ENCODE measurements around the gene PEAK1.

The PEAK1 gene

GRCh38 chr15:77336006-77336405 is 83.9 kb downstream of the PEAK1 start:
- no peak overlapping the region for H4K8ac ChIP-seq (ENCODE audit: low read depth, low read length)
- H3K4me1 ChIP-seq (ENCODE audit: control insufficient read depth in 2 of 2, insufficient read depth in 1 of 2, low read depth in 1 of 2, low read length in 2 of 2): peaks cover 0 to 2% of the 10 kb centered on the region in 2 donors
- H3K18ac ChIP-seq (ENCODE audit: low read length): no peak overlapping the region
- no peak overlapping the region for H3K23ac ChIP-seq (ENCODE audit: low read depth, low read length, poor library complexity)
- no peaks in the 10 kb centered on the region for H3K9me3 ChIP-seq (replicated peaks in 1 of 2; ENCODE audit: control insufficient read depth in 2 of 2, insufficient read depth in 1 of 2, low read depth in 1 of 2, low read length in 2 of 2)
- no peak overlapping the region for H3K9ac ChIP-seq (ENCODE audit: low read depth, low read length, poor library complexity)
- H2AK5ac ChIP-seq (ENCODE audit: low read depth, low read length): no peak overlapping the region
- no peak overlapping the region for H2BK12ac ChIP-seq (ENCODE audit: low read length)
- WGBS, 2 donors (ENCODE audit: extremely low coverage in 2 of 2, insufficient read length in 2 of 2, insufficient replicate concordance in 1 of 2): no CpG with 5 or more reads among the region's 2 CpGs
- H4K91ac ChIP-seq (ENCODE audit: low read depth, low read length, poor library complexity): no peak overlapping the region
- H3K79me1 ChIP-seq (ENCODE audit: low read depth, low read length): no peaks in the 10 kb centered on the region
- no peak overlapping the region for H2BK15ac ChIP-seq (ENCODE audit: low read length)
- no peak overlapping the region for H2AFZ ChIP-seq (ENCODE audit: low read length)
- no peak overlapping the region for H3K14ac ChIP-seq (ENCODE audit: low read length)
- H3K4me2 ChIP-seq (ENCODE audit: insufficient read depth, low read length, poor library complexity, severe bottlenecking): no peak overlapping the region
- no peaks in the 10 kb centered on the region for H3K27me3 ChIP-seq (ENCODE audit: control insufficient read depth in 3 of 3, insufficient read depth in 3 of 3, low read depth in 1 of 3, low read length in 3 of 3)
- no peak overlapping the region for H2BK120ac ChIP-seq (ENCODE audit: low read depth, low read length)
- no peak overlapping the region for H2BK5ac ChIP-seq (ENCODE audit: low read length)
- H3K4me3 ChIP-seq (ENCODE audit: low read length in 2 of 2): no peak overlapping the region
- no peak for DNase-seq (ENCODE audit: low spot score)
- H3K4ac ChIP-seq (ENCODE audit: low read length): no peak overlapping the region
- no peaks in the 10 kb centered on the region for H3K36me3 ChIP-seq (replicated peaks in 1 of 2; ENCODE audit: control insufficient read depth in 2 of 2, insufficient read depth in 2 of 2, low read length in 2 of 2)
- H3K27ac ChIP-seq (replicated peaks; ENCODE audit: low read length): no peak overlapping the region

- Histone ChIP-seq H3K9me3 (replicated peaks in 1 of 2; ENCODE audit: control insufficient read depth in 2 of 2, insufficient read depth in 1 of 2, low read depth in 1 of 2, low read length in 2 of 2) (no peaks in the 10 kb centered on the region), H3K4me3 (ENCODE audit: low read length in 2 of 2) (no peak overlapping the region), H4K8ac (ENCODE audit: low read depth, low read length) (no peak overlapping the region), H3K79me1 (ENCODE audit: low read depth, low read length) (no peaks in the 10 kb centered on the region), H3K14ac (ENCODE audit: low read length) (no peak overlapping the region), H3K23ac (ENCODE audit: low read depth, low read length, poor library complexity) (no peak overlapping the region), H2BK120ac (ENCODE audit: low read depth, low read length) (no peak overlapping the region), H3K4me1 (ENCODE audit: control insufficient read depth in 2 of 2, insufficient read depth in 1 of 2, low read depth in 1 of 2, low read length in 2 of 2) (peaks cover 0 to 2% of the 10 kb centered on the region in 2 donors), H2AK5ac (ENCODE audit: low read depth, low read length) (no peak overlapping the region), H3K18ac (ENCODE audit: low read length) (no peak overlapping the region), H3K9ac (ENCODE audit: low read depth, low read length, poor library complexity) (peak overlapping the region; percentile 44), H4K91ac (ENCODE audit: low read depth, low read length, poor library complexity) (no peak overlapping the region), H2BK5ac (ENCODE audit: low read length) (no peak overlapping the region), H3K27ac (replicated peaks; ENCODE audit: low read length) (no peak overlapping the region), H2BK15ac (ENCODE audit: low read length) (no peak overlapping the region), H3K36me3 (replicated peaks in 1 of 2; ENCODE audit: control insufficient read depth in 2 of 2, insufficient read depth in 2 of 2, low read length in 2 of 2) (peaks cover 0 to 2% of the 10 kb centered on the region in 2 donors), H3K4ac (ENCODE audit: low read length) (no peak overlapping the region), H3K27me3 (ENCODE audit: control insufficient read depth in 3 of 3, insufficient read depth in 3 of 3, low read depth in 1 of 3, low read length in 3 of 3) (no peaks in the 10 kb centered on the region), H3K4me2 (ENCODE audit: insufficient read depth, low read length, poor library complexity, severe bottlenecking) (no peak overlapping the region), H2BK12ac (ENCODE audit: low read length) (no peak overlapping the region), H2AFZ (ENCODE audit: low read length) (no peak overlapping the region)
- no CpG with 5 or more reads among the region's 4 CpGs for WGBS, 2 donors (ENCODE audit: extremely low coverage in 2 of 2, insufficient read length in 2 of 2, insufficient replicate concordance in 1 of 2)
- no peak for DNase-seq (ENCODE audit: low spot score)
Measured at GRCh38 chr15:77335298-77335697, 84.6 kb downstream of the PEAK1 start.

- no peak overlapping the region for H3K4me3 ChIP-seq (ENCODE audit: low read length in 2 of 2)
- H3K4me1 ChIP-seq (ENCODE audit: control insufficient read depth in 2 of 2, insufficient read depth in 1 of 2, low read depth in 1 of 2, low read length in 2 of 2): peaks cover 0 to 2% of the 10 kb centered on the region in 2 donors
- H4K91ac ChIP-seq (ENCODE audit: low read depth, low read length, poor library complexity): no peak overlapping the region
- H3K9me3 ChIP-seq (replicated peaks in 1 of 2; ENCODE audit: control insufficient read depth in 2 of 2, insufficient read depth in 1 of 2, low read depth in 1 of 2, low read length in 2 of 2): no peaks in the 10 kb centered on the region
- no peak for DNase-seq (ENCODE audit: low spot score)
- peaks cover 0 to 2% of the 10 kb centered on the region in 2 donors for H3K36me3 ChIP-seq (replicated peaks in 1 of 2; ENCODE audit: control insufficient read depth in 2 of 2, insufficient read depth in 2 of 2, low read length in 2 of 2)
- no peaks in the 10 kb centered on the region for H3K27me3 ChIP-seq (ENCODE audit: control insufficient read depth in 3 of 3, insufficient read depth in 3 of 3, low read depth in 1 of 3, low read length in 3 of 3)
- no peak overlapping the region for H3K23ac ChIP-seq (ENCODE audit: low read depth, low read length, poor library complexity)
- no CpG with 5 or more reads among the region's 2 CpGs for WGBS, 2 donors (ENCODE audit: extremely low coverage in 2 of 2, insufficient read length in 2 of 2, insufficient replicate concordance in 1 of 2)
- no peak overlapping the region for H2BK5ac ChIP-seq (ENCODE audit: low read length)
- H3K18ac ChIP-seq (ENCODE audit: low read length): no peak overlapping the region
- H3K4ac ChIP-seq (ENCODE audit: low read length): no peak overlapping the region
- no peak overlapping the region for H2BK120ac ChIP-seq (ENCODE audit: low read depth, low read length)
- no peak overlapping the region for H3K9ac ChIP-seq (ENCODE audit: low read depth, low read length, poor library complexity)
- no peak overlapping the region for H2BK15ac ChIP-seq (ENCODE audit: low read length)
- H3K79me1 ChIP-seq (ENCODE audit: low read depth, low read length): no peaks in the 10 kb centered on the region
- no peak overlapping the region for H2BK12ac ChIP-seq (ENCODE audit: low read length)
- no peak overlapping the region for H2AFZ ChIP-seq (ENCODE audit: low read length)
- no peak overlapping the region for H3K14ac ChIP-seq (ENCODE audit: low read length)
- no peak overlapping the region for H3K27ac ChIP-seq (replicated peaks; ENCODE audit: low read length)
- no peak overlapping the region for H3K4me2 ChIP-seq (ENCODE audit: insufficient read depth, low read length, poor library complexity, severe bottlenecking)
- no peak overlapping the region for H2AK5ac ChIP-seq (ENCODE audit: low read depth, low read length)
- no peak overlapping the region for H4K8ac ChIP-seq (ENCODE audit: low read depth, low read length)
Measured at GRCh38 chr15:77333166-77333565, 86.7 kb downstream of the PEAK1 start.

GRCh38 chr15:77329202-77329601 is 90.7 kb downstream of the PEAK1 start:
- no CpG with 5 or more reads among the region's 1 CpG for WGBS, 2 donors (ENCODE audit: extremely low coverage in 2 of 2, insufficient read length in 2 of 2, insufficient replicate concordance in 1 of 2)

More at GRCh38 chr15:77329202-77329601, 90.7 kb downstream of the PEAK1 start:
- Histone ChIP-seq H3K23ac (ENCODE audit: low read depth, low read length, poor library complexity) (no peak overlapping the region), H3K4me1 (ENCODE audit: control insufficient read depth in 2 of 2, insufficient read depth in 1 of 2, low read depth in 1 of 2, low read length in 2 of 2) (peaks cover 0 to 2% of the 10 kb centered on the region in 2 donors), H3K27ac (replicated peaks; ENCODE audit: low read length) (no peak overlapping the region), H3K4me3 (ENCODE audit: low read length in 2 of 2) (no peak overlapping the region), H3K4me2 (ENCODE audit: insufficient read depth, low read length, poor library complexity, severe bottlenecking) (no peak overlapping the region), H3K18ac (ENCODE audit: low read length) (no peak overlapping the region), H2AFZ (ENCODE audit: low read length) (no peak overlapping the region), H3K9ac (ENCODE audit: low read depth, low read length, poor library complexity) (no peak overlapping the region), H2BK120ac (ENCODE audit: low read depth, low read length) (no peak overlapping the region), H3K9me3 (replicated peaks in 1 of 2; ENCODE audit: control insufficient read depth in 2 of 2, insufficient read depth in 1 of 2, low read depth in 1 of 2, low read length in 2 of 2) (peaks cover 0 to under 1% of the 10 kb centered on the region in 2 donors), H2BK5ac (ENCODE audit: low read length) (no peak overlapping the region), H4K91ac (ENCODE audit: low read depth, low read length, poor library complexity) (no peak overlapping the region), H2AK5ac (ENCODE audit: low read depth, low read length) (no peak overlapping the region), H4K8ac (ENCODE audit: low read depth, low read length) (no peak overlapping the region), H2BK12ac (ENCODE audit: low read length) (no peak overlapping the region), H3K14ac (ENCODE audit: low read length) (no peak overlapping the region), H3K27me3 (ENCODE audit: control insufficient read depth in 3 of 3, insufficient read depth in 3 of 3, low read depth in 1 of 3, low read length in 3 of 3) (no peaks in the 10 kb centered on the region), H3K36me3 (replicated peaks in 1 of 2; ENCODE audit: control insufficient read depth in 2 of 2, insufficient read depth in 2 of 2, low read length in 2 of 2) (peaks cover 0 to 2% of the 10 kb centered on the region in 2 donors), H2BK15ac (ENCODE audit: low read length) (no peak overlapping the region), H3K4ac (ENCODE audit: low read length) (no peak overlapping the region), H3K79me1 (ENCODE audit: low read depth, low read length) (no peaks in the 10 kb centered on the region)
- no peak for DNase-seq (ENCODE audit: low spot score)
